Endothelial cell of umbilical vein (primary cell): ENCODE data around the gene GPLD1. TPM values are rescaled to one million over a fixed set of nuclear protein-coding genes. Genes with fewer than 3 reads are reported as not detected.

Experiments
- BruUV-seq: library from RNA; stranded (reverse); fragments of 400-500 nt; replicated peaks from 2 replicates; lab custom pipeline; 2021; lab: Mats Ljungman, UMichigan
- CTCF ChIA-PET: fragments of 300-600, 350-600 bp; sonication (Branson Sonifier 250); formaldehyde crosslinking; loops from one replicate; lab custom pipeline; 2021; ENCODE audit warnings: antibody characterized with exemption, inconsistent platforms; lab: Charles Lee
- POLR2A ChIA-PET: fragments of 300-600, 350-600 bp; sonication (Branson Sonifier 250); formaldehyde crosslinking; loops from one replicate; lab custom pipeline; 2021; ENCODE audit warnings: antibody characterized with exemption, inconsistent platforms; lab: Charles Lee
- DNase-seq: peaks from one replicate; pipeline ENCODE4 v3.0.0-alpha.2; 2011; ENCODE audit warnings: low read depth, low spot score
- FAIRE-seq: peaks from 2 replicates; lab custom pipeline; 2011; peaks lifted over from hg19 to GRCh38; lab: Jason Lieb, UNC
- H2AFZ ChIP-seq: 2 replicates; pipeline ENCODE4 v1.6.0; 2012; ENCODE audit warnings: low read depth, low read length, control low read depth, inconsistent platforms
- H3K27ac ChIP-seq: 2 replicates; pipeline ENCODE4 v1.5.1; 2011; ENCODE audit warnings: low read depth, mild to moderate bottlenecking, control low read depth, low read length, moderate library complexity; ENCODE audit not compliant: insufficient read depth
- H3K27me3 ChIP-seq, 2 experiments: 2 replicates each; pipeline versions ENCODE4 v1.6.0 to v1.6.1; 2011; ENCODE audit warnings: low read length in 2 of 2, mixed read lengths in 1 of 2; ENCODE audit not compliant: control insufficient read depth in 2 of 2, insufficient read depth in 2 of 2
- H3K36me3 ChIP-seq, 2 experiments: 2 replicates in 1 of 2; 3 replicates in 1 of 2; pipeline ENCODE4 v1.5.1; 2011; ENCODE audit warnings: low read length in 2 of 2, mild to moderate bottlenecking in 1 of 2, moderate library complexity in 1 of 2; ENCODE audit not compliant: control insufficient read depth in 2 of 2, insufficient read depth in 2 of 2; ENCODE audit errors: extremely low read depth in 1 of 2
- H3K4me1 ChIP-seq: 3 replicates; pipeline ENCODE4 v1.5.1; 2011; ENCODE audit warnings: mild to moderate bottlenecking, low read length; ENCODE audit not compliant: control insufficient read depth, insufficient read depth; ENCODE audit errors: extremely low read depth
- H3K4me2 ChIP-seq: 2 replicates; pipeline ENCODE4 v1.6.1; 2011; ENCODE audit warnings: low read length, control low read depth, mixed read lengths; ENCODE audit not compliant: insufficient read depth
- H3K4me3 ChIP-seq, 3 experiments: fragments of 200-600 bp in 1 of 3; sonication (generic), shearing (Covaris generic) in 1 of 3; replicated peaks in 1 of 3; 2 replicates each; pipeline ENCODE4 v1.5.1; 2011 to 2016; ENCODE audit warnings: control low read depth in 3 of 3, low read length in 3 of 3, mild to moderate bottlenecking in 2 of 3, inconsistent platforms in 1 of 3, low read depth in 1 of 3, moderate library complexity in 1 of 3; ENCODE audit not compliant: insufficient read depth in 1 of 3
- H3K79me2 ChIP-seq: 2 replicates; pipeline ENCODE4 v1.6.0; 2012; ENCODE audit warnings: low read length, inconsistent platforms; ENCODE audit not compliant: control insufficient read depth, insufficient read depth
- H3K9ac ChIP-seq: replicated peaks from 2 replicates; pipeline ENCODE3; 2011; ENCODE audit warnings: low read length, control low read depth; ENCODE audit not compliant: insufficient read depth; ENCODE audit errors: extremely low read depth
- H3K9me1 ChIP-seq: replicated peaks from 3 replicates; pipeline ENCODE4 v1.6.0; 2011; ENCODE audit warnings: mild to moderate bottlenecking, low read length; ENCODE audit not compliant: control insufficient read depth, insufficient read depth; ENCODE audit errors: extremely low read depth
- H3K9me3 ChIP-seq: replicated peaks from 2 replicates; pipeline ENCODE4 v1.5.1; 2012; ENCODE audit warnings: low read length, inconsistent platforms; ENCODE audit not compliant: control insufficient read depth, insufficient read depth
- H4K20me1 ChIP-seq: replicated peaks from 2 replicates; pipeline ENCODE3; 2011; ENCODE audit warnings: mild to moderate bottlenecking, low read length; ENCODE audit not compliant: control insufficient read depth, insufficient read depth; ENCODE audit errors: extremely low read depth
- EZH2 ChIP-seq: IDR thresholded peaks from 2 replicates; pipeline ENCODE4 v1.6.1; 2012; ENCODE audit warnings: borderline replicate concordance, low read depth, mild to moderate bottlenecking, moderate library complexity, low read length, inconsistent platforms; ENCODE audit not compliant: severe bottlenecking
- FOS ChIP-seq: IDR thresholded peaks from 2 replicates; pipeline ENCODE4 v1.6.1; 2011; ENCODE audit warnings: mild to moderate bottlenecking, low read length, moderate library complexity, borderline replicate concordance; ENCODE audit not compliant: insufficient read depth
- GATA2 ChIP-seq: IDR thresholded peaks from 2 replicates; pipeline ENCODE4 v1.7.0; 2011; ENCODE audit warnings: low read depth, mild to moderate bottlenecking, moderate library complexity, mixed read lengths, low read length; ENCODE audit not compliant: insufficient read length, insufficient read depth
- JUN ChIP-seq: IDR thresholded peaks from 2 replicates; pipeline ENCODE4 v1.6.1; 2011; ENCODE audit warnings: borderline replicate concordance, low read depth; ENCODE audit not compliant: insufficient read length, insufficient read depth
- MAX ChIP-seq: IDR thresholded peaks from 2 replicates; pipeline ENCODE4 v1.6.1; 2011; ENCODE audit not compliant: insufficient read depth, insufficient read length
- MYC ChIP-seq: IDR thresholded peaks from one replicate; pipeline ENCODE4 v1.6.1; 2011; ENCODE audit warnings: mild to moderate bottlenecking, low read depth, low read length
- POLR2A ChIP-seq: IDR thresholded peaks from 2 replicates; pipeline ENCODE4 v1.6.1; 2012; ENCODE audit warnings: low read depth, mild to moderate bottlenecking, control low read depth, low read length
- POLR2AphosphoS5 ChIP-seq: IDR thresholded peaks from 2 replicates; pipeline ENCODE4 v1.6.1; 2012; ENCODE audit warnings: low read depth, mild to moderate bottlenecking, control low read depth, low read length, moderate library complexity; ENCODE audit not compliant: insufficient read depth
- dilution Hi-C: fragments of 300-500 bp; cut with MboI; formaldehyde crosslinking; loops from one replicate; pipeline ENCODE4 v1.15.0; 2019; ENCODE audit warnings: low sequenced_read_pairs; ENCODE audit not compliant: extremely low pct_ligation_motif_present
- intact Hi-C: fragments of 100-400 bp; cut with micrococcal nuclease; formaldehyde crosslinking; loops from one replicate; pipeline ENCODE4 v1.10.0; 2022
- polyA plus RNA-seq, 4 experiments: library from polyadenylated mRNA; depleted of rRNA in 3 of 4; stranded (reverse) in 3 of 4; unstranded in 1 of 4; fragments of >200 nt; gene quantifications; 2 replicates each; pipeline versions ENCODE4 v1.2.1 to v1.2.3, GENCODE V29; 2011 to 2012; ENCODE audit warnings: missing spikeins in 1 of 4
- total RNA-seq: library from RNA; stranded (reverse); gene quantifications from 2 replicates; pipeline ENCODE4 v1.2.3, GENCODE V29; 2021
- TF ChIP-seq, protein P1 (sequence below), 2 donors: IDR thresholded peaks; 1 replicate in 1 of 2; 2 replicates in 1 of 2; pipeline ENCODE4 v1.5.1; 2011; ENCODE audit warnings: low read length in 2 of 2, mild to moderate bottlenecking in 2 of 2, moderate library complexity in 2 of 2, control low read depth in 1 of 2, inconsistent platforms in 1 of 2, low read depth in 1 of 2; ENCODE audit not compliant: insufficient read depth in 1 of 2; ENCODE audit errors: extremely low read depth in 1 of 2

GPLD1 gene
- total and polyA plus RNA-seq, 2 donors (not counting 3 experiments of a cell fraction or from before 2014, with no cell fraction given) = 0.03 to 0.53 TPM

- H3K4me3 ChIP-seq = no peak overlapping the region
- no peak overlapping the region for H2AFZ ChIP-seq
- H4K20me1 ChIP-seq = no peaks in the 10 kb centered on the region
- BruUV-seq = no TSS peak
- DNase-seq (no peak), FAIRE-seq (no peak)
- TF ChIP-seq MYC = no peak
- TF ChIP-seq, protein P1, sequence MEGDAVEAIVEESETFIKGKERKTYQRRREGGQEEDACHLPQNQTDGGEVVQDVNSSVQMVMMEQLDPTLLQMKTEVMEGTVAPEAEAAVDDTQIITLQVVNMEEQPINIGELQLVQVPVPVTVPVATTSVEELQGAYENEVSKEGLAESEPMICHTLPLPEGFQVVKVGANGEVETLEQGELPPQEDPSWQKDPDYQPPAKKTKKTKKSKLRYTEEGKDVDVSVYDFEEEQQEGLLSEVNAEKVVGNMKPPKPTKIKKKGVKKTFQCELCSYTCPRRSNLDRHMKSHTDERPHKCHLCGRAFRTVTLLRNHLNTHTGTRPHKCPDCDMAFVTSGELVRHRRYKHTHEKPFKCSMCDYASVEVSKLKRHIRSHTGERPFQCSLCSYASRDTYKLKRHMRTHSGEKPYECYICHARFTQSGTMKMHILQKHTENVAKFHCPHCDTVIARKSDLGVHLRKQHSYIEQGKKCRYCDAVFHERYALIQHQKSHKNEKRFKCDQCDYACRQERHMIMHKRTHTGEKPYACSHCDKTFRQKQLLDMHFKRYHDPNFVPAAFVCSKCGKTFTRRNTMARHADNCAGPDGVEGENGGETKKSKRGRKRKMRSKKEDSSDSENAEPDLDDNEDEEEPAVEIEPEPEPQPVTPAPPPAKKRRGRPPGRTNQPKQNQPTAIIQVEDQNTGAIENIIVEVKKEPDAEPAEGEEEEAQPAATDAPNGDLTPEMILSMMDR (IDR thresholded peaks at IDR 0.05; ENCODE audit: extremely low read depth in 1 of 2, insufficient read depth in 1 of 2, low read depth in 1 of 2, low read length in 2 of 2) = no peak
- TF ChIP-seq GATA2 = no peak
- TF ChIP-seq POLR2AphosphoS5 = no peak
- no peak for TF ChIP-seq FOS
- no peak for TF ChIP-seq MAX
- TF ChIP-seq JUN = no peak
- no peak for TF ChIP-seq EZH2
- no peak for TF ChIP-seq POLR2A
- H3K79me2 ChIP-seq = no peaks in the 10 kb centered on the region
- no peaks in the 10 kb centered on the region for H3K4me1 ChIP-seq
- H3K9ac ChIP-seq = no peak overlapping the region
- no peak overlapping the region for H3K27ac ChIP-seq
- dilution Hi-C loops (no loop called here), intact Hi-C loops (no loop called here)
- no peaks in the 10 kb centered on the region for H3K36me3 ChIP-seq
- H3K9me1 ChIP-seq = no peaks in the 10 kb centered on the region
- CTCF ChIA-PET = interaction anchor here (1.2 to 2.3 kb wide), 2 partner anchors 10 to 109 kb away, joined by 3 to 7 read pairs; no protein-coding TSS in a partner anchor
- H3K4me2 ChIP-seq = no peak overlapping the region
- POLR2A ChIA-PET = no interaction called here
- H3K9me3 ChIP-seq = no peaks in the 10 kb centered on the region
- H3K27me3 ChIP-seq = no peaks in the 10 kb centered on the region
These were observed 97.5 kb downstream of the GPLD1 start for GRCh38 chr6:24391756-24392405.
